Gastrocnemius medialis (tissue), 4 donors: Measurements from ENCODE around the gene RHOB.

Source experiments
- POLR2A ChIP-seq, 2 donors: fragments of 450-650 bp; IDR thresholded peaks; one replicate each; pipeline ENCODE4 v1.6.1; 2017; ENCODE audit warnings: antibody characterized with exemption in 2 of 2, mild to moderate bottlenecking in 2 of 2, moderate library complexity in 2 of 2
- TF ChIP-seq, protein P1 (sequence below), 5 experiments: fragments of 450-650 bp in 3 of 5; fragments of 200-600 bp in 2 of 5; sonication (generic) in 2 of 5; IDR thresholded peaks in 4 of 5; conservative IDR thresholded peaks in 1 of 5; 1 replicate in 4 of 5; 2 replicates in 1 of 5; pipeline ENCODE4 v1.5.1; 2016 to 2019; ENCODE audit warnings: antibody characterized with exemption in 5 of 5, mild to moderate bottlenecking in 3 of 5, moderate library complexity in 3 of 5

DNA sequence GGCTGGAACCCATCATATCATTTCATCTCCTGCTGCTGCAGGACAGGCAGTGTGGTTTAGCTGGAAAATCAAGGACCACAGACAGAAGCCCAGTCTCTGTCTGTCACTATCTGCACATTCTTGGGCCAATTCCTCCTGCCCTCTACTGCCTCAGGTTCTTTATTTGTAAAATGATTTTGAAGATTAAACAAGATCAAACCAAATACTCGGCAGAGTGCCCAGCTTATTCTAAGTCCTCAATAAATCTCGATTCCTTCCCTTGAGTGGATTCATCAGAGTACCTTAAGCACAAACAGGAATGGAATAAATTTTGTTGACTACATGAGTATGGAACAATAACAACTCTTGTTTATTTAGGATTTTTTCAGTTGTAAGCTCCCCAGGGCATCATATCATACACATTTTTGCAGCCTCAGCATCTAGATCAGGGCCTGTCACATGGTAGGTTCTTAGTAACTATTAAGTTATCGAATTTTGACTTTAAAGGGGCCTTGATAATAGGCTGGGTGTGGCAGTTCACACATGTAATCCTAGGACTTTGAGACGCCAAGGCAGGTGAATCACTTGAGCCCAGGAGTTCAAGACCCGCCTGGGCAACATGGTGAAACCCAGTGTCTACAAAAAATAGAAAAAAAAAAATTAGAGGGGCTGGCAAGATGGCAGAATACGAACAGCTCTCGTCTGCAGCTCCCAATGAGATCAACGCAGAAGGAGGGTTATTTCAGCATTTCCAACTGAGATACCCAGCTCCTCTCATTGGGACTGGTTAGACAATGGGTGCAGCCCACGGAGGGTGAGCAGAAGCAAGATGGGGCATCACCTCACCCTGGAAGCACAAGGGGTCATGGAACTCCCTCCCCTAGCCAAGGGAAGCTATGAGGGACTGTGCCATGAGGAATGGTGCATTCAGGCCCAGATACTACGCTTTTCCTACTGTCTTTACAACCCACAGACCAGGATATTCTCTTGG lies 11.1 kb downstream of the RHOB start:
- TF ChIP-seq, protein P1, sequence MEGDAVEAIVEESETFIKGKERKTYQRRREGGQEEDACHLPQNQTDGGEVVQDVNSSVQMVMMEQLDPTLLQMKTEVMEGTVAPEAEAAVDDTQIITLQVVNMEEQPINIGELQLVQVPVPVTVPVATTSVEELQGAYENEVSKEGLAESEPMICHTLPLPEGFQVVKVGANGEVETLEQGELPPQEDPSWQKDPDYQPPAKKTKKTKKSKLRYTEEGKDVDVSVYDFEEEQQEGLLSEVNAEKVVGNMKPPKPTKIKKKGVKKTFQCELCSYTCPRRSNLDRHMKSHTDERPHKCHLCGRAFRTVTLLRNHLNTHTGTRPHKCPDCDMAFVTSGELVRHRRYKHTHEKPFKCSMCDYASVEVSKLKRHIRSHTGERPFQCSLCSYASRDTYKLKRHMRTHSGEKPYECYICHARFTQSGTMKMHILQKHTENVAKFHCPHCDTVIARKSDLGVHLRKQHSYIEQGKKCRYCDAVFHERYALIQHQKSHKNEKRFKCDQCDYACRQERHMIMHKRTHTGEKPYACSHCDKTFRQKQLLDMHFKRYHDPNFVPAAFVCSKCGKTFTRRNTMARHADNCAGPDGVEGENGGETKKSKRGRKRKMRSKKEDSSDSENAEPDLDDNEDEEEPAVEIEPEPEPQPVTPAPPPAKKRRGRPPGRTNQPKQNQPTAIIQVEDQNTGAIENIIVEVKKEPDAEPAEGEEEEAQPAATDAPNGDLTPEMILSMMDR (IDR thresholded peaks at IDR 0.05 in 4 of 5, conservative IDR thresholded peaks at IDR 0.05 in 1 of 5): no peak
- TF ChIP-seq POLR2A (IDR thresholded peaks at IDR 0.05): no peak
